Measurements from ENCODE around the gene MIGA1.

DNA sequence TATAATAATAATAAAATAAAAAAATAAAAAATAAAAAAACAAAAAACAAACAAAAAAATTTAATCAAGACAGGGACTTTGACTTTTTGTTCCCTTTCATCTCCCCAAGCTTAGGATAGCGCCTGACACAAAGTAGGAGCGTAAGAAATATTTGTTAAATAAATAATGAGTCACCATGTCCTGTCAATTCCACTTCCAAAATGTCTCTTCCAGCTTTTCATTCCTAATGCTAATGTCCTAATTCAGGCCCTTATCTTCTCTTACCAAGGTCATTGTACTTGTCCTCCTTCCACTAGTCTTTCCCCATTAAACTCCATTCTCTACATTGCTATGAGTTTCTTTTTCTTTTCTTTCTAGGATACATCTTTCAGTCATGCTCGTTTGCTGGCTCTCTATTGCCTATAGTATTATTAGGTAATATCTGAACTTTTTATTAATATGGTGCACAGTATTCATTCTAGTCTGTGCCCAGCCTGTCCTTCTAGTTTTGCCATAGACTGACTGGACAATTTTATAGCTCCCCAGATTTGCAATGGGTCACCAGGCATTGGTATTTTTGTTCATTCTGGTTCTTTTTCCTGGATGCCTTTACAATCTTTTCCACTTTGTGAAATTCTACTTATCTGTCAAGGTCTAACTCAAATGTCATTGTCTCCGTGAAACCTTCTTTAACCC, 120.3 kb downstream of the MIGA1 start:
- no peak for TF ChIP-seq CTCF (IDR thresholded peaks at IDR 0.05; ENCODE audit: low read depth, low read length)
- no peak for TF ChIP-seq POLR2A (IDR thresholded peaks at IDR 0.05; ENCODE audit: extremely low read depth, insufficient read length)
- no peak for TF ChIP-seq MYC (IDR thresholded peaks at IDR 0.05; ENCODE audit: low read depth, low read length)
- TF ChIP-seq, protein P1, sequence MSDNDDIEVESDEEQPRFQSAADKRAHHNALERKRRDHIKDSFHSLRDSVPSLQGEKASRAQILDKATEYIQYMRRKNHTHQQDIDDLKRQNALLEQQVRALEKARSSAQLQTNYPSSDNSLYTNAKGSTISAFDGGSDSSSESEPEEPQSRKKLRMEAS (IDR thresholded peaks at IDR 0.05; ENCODE audit: low read depth, low read length), result no peak
